Stimulated activated CD8-positive, alpha-beta memory T cell treated with anti-CD3 and anti-CD28 coated beads, Interleukin-4, amount 100 ng/mL, for 1 hour (primary cell): ENCODE data around the gene SUFU.
"Not testable (repeated sequence)": the region's sequence is repeated elsewhere in the genome, so short reads cannot be mapped to it uniquely, and the experiment has no call there.

ENCODE experiments used
- DNase-seq, 2 donors: peaks; one replicate each; pipeline ENCODE4 v3.0.0-alpha.2; 2020; ENCODE audit warnings: low read depth in 2 of 2, low spot score in 1 of 2

SUFU gene

DNA sequence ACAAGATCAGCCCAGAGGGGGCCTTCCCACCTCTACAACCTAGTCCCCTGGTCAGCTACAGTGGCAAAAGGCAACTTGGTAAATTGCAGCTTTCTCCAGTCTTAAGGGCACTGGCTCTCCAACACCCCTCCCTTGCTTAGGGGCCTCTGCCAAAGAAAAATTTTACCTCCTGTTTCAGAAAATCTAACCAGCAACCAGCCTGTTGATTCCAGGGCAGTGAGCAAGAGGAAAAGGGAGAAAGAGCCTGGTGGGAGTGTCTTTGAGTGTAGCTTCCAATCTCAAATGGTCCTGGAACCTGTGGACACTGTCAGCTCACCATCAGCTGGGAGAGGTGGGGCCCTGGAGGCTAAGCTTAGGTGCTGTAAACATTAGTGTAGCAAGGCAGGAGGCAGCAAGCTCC, 24.1 kb upstream of the SUFU start:
- DNase-seq, result no peak

DNA sequence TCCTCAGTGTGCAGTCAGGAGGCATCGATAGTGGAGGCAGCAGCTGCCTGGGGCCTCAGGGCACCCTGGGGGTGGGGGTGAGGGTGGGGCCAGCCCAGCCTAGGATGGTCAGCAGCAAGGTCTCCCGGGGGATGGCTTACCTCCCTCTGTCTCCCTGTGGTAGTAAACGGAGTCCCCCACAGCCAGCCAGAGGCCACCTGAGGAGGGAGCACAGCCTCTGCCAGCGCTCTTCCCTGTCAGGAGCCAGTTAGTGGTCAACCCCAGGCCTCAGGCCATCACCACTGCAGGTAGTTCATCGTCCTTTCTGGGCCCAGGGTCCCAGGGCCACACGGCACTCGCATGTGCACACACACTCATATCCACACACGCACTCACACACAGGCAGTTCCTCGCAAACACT, 23.4 kb upstream of the SUFU start:
- DNase-seq, result no peak

DNA sequence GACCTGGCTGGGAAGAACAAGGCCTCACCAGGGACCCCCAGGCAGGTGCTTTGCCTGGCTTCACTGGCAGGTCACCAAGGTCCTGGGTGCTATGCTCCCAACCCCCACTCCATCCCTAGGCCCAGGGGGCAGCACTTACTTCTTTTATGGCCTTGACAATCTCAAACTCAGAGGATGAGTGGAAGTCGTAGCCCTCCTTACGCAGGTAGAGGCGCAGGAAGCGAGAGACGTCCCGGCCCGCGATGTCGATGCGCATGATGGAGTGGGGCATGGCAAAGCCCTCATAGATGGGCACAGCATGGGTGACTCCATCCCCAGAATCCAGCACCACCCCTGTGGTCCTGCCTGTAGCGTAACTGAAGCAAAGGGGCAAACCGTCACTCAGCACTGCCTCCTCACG, 19.8 kb upstream of the SUFU start:
- no peak for DNase-seq

DNA sequence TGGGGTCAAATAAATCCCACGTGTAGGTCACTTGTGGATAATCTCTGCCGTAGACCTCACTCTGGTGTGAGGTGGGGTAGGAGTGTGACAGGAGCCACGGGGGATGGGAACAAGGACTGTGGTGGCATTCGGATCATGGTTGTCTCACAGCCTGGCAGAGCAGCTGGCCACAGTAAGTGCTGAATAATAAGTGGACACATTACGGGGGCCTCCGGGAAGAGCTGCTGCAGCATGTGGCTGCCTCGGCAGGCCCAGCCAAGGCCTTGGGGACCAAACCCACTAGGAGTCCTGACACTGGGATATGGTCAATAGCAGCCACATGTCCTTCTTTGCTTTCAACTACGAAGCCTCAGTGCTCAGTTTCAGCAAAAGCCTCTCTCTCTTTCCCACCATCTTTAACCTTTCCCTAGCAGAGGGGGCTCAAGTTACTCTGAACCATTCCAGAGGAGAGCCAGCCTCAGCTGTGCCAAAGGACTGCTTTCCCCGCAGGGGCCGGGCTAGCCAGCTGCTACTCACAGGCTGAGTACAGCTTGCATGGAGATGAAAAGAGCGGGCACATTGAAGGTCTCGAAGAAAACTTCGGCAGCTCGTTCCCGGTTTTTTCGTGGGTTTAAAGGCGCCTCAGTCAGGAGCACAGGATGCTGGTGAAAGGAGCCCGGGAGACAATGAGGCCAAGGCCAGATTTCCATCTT, 18.5 kb upstream of the SUFU start:
- no peak for DNase-seq

DNA sequence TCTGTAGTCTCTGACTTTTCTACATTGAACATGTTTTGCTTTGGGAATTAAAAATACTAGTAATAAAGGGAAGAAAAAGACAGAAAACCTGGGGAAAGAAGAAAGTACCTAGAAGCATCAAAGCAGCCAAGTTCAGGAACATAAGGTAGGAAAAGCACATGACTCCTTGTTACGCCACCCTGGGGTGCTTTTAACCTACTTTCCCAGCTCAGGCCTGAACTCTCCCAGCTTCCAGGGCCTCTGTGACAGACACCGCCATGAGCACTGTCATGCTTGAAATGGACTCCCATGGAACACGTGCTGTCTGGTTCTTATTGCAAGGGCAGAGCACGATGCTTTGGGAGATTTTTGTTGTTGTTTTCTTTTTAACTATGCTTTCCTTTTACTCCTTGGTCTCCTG, 12.6 kb upstream of the SUFU start:
- no peak for DNase-seq

DNA sequence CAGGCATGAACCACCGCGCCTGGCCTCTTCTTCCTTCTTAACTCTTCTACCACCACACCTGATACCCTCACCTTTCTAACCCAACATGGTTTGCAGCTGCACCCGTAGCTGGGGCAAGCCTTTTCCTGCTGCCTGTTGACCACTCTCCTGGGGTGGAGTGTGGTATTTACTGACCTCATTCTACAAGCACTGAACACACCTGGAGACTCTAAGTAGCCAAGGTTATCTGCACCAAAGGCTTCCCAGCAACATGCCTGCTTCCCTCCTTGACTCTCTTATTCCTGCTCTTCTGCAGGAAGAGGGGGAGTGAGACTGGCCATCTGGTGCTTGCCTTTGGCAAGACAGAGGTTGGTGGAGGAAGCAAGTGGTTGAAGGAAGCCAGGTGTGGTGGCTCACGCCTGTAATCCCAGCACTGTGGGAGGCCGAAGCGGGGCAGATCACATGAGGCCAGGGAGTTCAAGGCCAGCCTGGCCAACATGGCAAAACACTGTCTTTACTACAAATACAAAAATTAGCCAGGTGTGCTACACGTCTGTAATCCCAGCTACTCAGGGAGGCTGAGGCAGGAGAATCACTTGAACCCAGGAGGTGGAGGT, 11.3 kb upstream of the SUFU start:
- no peak for DNase-seq

DNA sequence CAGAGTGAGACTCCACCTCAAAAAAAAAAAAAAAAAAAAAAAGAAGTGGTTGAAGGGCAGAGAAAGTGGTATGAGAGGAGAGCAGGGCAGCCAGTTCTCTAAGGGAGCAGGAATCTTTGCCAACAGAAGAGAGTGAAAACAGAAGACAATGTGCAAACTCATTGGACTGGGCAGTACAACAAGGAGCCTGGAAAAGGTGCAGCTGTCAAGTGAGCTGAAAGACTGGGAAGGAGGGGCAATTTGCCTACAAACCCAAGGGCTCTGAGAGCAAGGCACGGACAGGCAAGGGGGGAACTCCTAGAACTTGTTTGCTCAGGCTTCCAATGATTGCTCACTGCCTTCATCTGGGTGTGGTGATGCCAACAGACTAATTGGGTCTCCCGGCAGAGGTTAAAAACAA, 10.8 kb upstream of the SUFU start:
- no peak for DNase-seq

DNA sequence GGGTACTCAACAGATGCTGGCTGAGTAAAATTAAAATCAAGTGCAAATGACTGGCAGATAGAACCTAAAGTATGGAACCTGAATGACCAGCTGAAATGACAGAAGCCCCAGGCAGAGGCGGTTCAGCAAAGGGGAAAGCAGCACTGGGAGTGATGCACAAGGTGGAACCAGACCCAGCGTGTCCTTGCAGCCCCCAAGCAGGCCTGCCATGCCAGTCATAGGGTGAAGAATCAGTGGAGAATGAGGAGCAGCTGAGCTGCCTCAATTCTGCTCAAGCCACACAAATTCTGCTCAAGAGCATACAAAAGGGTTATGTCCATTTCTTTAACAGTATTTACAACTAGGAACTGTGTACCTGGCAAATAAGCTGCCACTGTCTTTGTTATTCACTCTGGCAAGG, 10.0 kb upstream of the SUFU start:
- DNase-seq, result no peak

DNA sequence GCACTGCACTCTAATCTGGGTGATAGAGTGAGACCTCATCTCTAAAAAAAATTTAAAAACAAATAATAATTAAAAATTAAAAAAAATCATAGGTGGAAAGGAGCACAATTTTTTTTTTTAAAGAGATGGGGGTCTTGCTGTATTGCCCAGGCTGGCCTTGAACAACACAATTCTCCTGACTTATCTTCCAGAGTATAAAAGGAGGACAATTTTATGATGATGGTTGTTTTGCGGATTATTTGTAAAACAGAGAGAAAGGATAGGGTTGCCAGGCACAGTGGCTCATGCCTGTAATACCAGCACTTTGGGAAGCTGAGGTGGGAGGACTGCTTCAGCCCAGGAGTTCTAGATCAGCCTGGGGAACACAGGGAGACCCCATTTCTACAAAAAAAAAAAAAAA, 6.2 kb upstream of the SUFU start:
- no peak for DNase-seq

DNA sequence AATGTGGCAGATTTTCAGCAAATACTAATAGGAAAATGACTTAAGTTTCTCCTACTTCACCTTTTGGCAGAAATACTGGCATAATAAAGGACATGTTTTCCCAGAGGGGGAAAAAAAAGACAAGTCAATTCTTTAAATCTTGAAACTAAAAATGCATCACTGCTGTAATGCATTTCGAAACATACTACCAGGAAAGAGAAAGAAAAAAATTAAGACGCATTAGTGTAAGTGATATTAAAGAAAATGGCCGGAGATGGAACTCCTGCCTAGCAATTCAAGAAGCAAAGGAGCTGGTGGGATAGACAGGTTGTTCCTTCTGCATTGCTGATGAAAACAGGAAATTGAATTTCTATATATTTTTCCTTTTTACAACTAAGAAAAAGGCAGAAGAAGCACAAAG, 4.4 kb upstream of the SUFU start:
- DNase-seq, result no peak

DNA sequence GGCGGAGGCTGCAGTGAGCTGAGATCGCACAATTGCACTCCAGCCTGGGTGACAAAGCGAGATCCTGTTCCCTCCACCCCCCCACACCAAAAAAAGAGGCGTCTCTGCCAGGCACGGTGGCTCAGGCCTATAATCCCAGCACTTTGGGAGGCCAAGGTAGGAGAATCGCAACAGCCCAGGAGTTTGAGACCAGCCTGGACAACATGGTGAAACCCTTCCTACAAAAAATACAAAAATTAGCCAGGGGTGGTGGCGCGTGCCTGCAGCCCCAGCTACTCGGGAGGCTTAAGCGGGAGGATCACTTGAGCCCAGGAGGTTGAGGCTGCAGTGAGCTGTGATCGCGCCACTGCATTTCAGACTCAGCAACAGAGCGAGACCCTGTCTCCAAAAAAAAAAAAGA, 3.1 kb upstream of the SUFU start:
- DNase-seq, result not testable (repeated sequence)

DNA sequence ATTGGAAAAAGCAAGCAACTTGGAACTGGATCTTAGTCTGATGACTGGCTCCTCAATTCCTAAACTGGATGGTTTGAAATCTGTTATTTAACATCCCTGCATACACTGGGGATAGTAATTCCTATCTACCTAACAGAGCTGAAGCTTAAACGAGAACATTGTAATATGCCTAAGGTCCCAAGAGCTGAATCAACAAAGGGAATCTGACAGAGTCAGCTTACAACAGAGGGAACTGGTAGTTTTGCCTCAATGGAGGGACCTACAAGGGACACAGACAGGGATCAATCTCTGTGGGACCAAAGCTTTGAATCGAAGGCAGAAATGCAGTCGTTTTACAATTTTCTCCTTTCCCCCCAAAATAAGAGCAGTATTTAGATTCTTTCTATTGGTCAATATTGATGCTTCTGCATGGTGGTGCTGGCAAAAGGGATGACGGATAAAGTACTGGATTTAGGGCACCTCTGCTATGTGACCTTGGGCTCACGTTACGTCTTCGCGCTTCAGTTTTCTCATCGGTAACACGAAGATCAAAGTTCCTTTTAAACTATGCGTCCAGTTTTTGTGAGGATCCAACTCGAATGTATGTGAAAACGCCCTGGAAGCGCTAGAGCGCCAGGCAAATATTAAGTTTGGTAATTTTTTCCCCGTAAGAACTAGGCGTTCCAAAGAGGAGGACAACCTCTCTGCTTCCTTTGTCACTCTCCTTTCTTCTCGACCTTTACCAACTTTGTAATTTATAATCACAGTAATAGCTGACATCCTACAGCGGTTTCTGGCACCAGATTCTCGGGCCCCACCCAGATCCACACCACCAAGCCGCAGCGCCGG, 2.4 kb upstream of the SUFU start:
- no peak for DNase-seq

DNA sequence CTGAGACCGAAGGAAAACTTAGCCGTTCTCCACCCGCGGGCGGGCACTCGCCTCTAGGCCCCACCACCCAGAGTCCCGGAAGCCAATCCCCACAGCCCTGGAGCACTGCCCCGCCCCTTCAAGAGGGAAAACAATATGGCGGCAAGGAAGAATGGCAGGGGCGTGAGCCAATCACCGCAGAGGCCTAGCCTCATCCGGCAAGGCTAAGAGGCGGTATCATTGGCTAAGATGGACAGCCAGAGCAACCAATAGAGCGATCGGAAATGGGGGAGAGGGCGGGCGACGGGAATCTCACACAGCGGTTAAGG, 1.8 kb upstream of the SUFU start:
- DNase-seq, result peak; percentile 89 to 96

DNA sequence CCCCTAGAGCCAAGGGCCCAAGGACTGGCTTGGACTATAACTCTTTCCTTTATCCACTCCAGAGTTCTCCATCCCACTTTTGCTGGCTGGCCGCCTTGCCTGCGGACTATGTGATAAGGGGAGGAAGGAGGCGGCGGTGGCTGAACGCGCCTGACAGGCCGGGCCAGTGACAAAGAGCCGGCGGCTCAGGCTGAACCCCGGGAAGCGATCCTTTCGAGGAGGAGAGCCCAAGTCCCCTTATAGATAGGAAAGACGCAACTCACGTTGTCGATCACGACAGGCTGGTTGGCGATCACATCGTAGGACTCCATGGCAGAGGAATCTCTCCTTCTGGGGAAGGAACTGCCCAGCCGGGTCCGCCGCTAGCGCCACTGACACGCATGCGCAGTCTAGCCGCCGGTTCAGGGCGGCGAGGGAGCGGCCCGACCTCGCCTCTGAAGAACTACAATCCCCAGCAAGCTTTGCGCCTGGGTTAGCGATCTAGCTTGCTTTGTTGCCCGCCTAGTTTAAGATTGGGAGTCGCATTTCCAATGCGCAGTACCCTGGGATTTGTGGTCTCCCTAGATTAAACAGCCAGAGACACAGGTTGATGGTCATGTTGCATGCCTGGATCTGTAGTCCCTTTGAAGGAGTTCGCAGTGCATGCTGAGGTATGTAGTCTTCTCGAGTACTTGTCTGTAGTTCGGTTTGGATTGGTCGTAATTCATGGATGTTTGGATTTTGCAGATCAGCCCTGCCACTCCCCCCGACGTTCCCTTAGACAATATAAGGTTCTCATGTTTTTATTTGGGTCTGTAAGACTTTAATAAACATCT, 1.2 kb upstream of the SUFU start, which contains the start of gene ACTR1A:
Gene ACTR1A (minus strand): TSS at position 376 of the 815 bp plus-strand sequence. CDS start 65 bp downstream, at position 311.
- DNase-seq, result peak; percentile 87 to 91

DNA sequence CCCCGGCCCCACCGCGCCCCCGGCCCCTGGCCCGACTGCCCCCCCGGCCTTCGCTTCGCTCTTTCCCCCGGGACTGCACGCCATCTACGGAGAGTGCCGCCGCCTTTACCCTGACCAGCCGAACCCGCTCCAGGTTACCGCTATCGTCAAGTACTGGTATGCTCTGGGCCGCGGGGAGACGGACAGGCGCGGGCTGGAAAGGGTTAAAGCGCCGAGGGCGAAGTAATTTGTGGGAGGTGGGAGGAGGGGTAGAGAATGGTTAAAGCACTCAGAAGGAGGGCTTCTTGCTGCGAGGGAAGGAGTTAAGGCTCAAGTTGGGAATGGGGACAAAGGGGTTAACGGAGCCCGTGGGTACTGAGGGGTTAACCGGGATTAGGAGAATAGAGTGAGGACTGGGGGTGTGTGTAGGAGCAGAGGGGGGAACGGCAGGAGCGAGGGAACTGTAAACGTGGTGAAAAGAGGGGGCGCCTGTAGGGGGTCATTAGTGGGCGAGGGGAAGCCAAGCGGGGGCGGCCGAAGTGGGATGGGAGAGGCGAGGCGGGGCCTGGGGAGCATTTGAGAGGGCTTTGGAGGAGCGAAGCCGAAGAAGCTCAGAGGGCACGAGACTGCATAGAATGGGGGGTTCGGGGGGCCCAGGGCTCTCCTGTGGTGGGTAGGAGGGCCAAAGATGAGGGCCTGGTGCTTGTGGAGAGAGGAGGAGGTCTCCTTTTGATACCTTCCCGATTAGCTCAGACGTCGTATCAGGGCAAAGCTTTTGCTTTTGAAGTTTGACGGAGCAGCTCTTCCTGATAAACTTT, 605 bp downstream of the SUFU start:
- no peak for DNase-seq

DNA sequence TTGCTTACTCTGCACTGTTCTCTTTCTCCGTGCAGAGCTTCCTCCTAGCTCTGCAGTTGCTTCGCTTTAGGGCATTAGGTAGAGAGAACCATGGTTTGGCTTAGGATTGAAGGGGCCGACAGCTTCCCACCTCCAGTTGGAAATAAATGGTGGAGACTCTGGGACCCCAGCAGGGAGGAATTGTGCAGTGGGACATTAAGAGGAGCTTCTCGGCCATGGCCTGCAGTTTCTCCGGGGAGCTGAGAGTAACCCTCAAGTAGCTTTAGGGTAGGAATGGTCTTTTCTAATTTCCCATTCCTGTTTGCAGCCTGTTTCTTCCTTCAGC, 1.2 kb downstream of the SUFU start:
- DNase-seq, result no peak

DNA sequence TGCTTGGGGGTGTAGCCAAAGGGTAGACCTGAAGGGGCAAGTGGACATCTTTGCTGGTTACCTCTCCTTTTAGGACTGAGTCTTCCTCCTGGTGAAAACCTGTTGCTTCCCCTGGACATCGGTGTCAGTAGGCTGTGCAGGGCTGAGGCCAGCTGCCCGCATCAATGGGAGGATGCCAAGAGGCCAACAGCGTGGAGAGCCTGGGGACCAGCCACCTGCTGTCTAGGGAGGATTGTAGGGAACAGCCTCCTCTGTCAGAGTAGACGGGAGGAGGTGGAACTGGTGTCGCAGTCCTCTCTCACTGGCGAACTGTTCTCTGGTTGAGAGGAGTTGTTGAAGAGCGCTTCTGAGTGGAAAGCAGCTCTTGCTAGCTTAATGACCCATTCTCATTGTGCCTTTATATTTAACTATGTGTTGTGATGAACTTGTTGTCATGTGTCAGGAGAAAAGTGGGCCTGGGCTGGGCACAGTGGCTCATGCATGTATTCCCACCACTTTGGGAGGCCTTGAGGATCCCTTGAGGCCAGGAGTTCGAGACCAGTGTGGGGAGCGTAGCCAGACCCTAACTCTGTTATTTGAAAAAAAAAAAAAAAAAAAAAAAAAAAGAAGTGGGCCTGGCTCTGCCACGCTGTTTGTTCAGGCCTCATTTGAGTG, 1.8 kb downstream of the SUFU start:
- DNase-seq, result no peak

DNA sequence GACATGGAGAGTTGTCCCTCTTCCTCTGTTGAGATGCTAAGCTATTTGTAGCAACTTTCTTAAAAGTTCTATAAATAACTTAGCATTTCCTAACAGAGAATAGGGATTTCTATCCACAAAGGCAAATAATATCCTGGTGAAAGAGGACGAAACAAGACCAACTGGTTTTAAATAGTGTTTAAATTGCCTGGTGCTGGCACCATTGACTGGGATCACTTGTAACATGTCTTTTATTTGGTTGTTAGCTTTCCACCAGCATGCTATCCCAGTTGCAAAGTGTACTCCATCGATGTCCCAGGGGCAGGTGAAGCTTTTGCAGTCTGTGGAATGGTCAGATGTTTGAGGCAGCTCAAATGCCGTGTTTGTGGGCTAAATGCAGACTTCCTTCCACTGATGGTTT, 3.7 kb downstream of the SUFU start:
- no peak for DNase-seq

DNA sequence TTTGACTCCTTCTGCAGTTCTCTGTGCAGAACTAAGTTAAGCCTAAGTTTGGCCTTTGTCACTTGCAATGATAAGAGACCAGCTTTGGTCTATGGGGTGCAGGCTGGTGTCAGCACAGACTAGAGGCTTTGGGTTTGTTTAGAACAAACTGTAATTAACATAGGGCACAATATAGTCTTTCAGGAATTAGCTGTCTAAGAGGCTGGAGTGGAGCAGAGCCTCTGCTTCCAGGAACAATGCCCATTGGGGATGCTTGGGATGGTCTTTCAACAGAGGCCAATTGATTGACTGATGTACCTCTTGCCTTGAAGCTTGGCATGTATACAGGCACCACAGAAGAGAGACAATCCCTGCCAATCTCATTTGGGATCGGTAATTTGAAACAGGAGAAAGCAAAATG, 4.7 kb downstream of the SUFU start:
- DNase-seq, result no peak

DNA sequence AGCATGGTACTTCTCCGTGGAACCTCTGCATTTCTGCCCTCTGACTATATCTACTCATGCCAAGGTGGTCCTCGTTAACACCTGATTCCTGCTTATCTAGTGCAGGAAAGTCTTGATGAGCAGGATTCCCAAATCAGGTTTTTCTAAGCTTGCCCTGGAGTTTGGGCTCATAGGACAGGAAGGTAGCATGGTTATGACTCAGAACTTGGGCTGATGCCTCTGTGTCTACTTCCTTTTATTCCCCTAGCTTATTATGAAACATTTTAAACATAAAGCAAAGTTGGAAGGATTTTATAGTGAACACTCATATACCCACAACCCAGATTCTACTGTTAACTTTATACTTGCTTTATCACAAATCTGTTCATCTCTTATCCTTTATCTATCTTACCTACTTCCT, 5.6 kb downstream of the SUFU start:
- no peak for DNase-seq
